Type B pancreatic cell (in vitro differentiated cells): ENCODE measurements around the gene PLEKHA7. TPM values are rescaled to one million over a fixed set of nuclear protein-coding genes. Genes with fewer than 3 reads are reported as not detected.

Experiments used
- DNase-seq: peaks from one replicate; pipeline ENCODE4 v3.0.0; 2021; ENCODE audit warnings: mixed read lengths; ENCODE audit not compliant: unreplicated experiment; ENCODE audit errors: extremely low spot score
- H3K27ac Mint-ChIP-seq: 2 replicates; pipeline ENCODE4 v1.8.0; 2021; ENCODE audit warnings: mild to moderate bottlenecking, mixed read lengths
- H3K27me3 Mint-ChIP-seq: 2 replicates; pipeline ENCODE4 v1.8.0; 2021; ENCODE audit warnings: mixed read lengths
- H3K36me3 Mint-ChIP-seq: 2 replicates; pipeline ENCODE4 v1.8.0; 2021; ENCODE audit warnings: mixed read lengths
- H3K4me1 Mint-ChIP-seq: one replicate; pipeline ENCODE4 v1.8.0; 2021; ENCODE audit warnings: mixed read lengths; ENCODE audit not compliant: unreplicated experiment
- H3K4me3 Mint-ChIP-seq: 2 replicates; pipeline ENCODE4 v1.8.0; 2021; ENCODE audit warnings: mild to moderate bottlenecking, mixed read lengths
- H3K9me3 Mint-ChIP-seq: 2 replicates; pipeline ENCODE4 v1.8.0; 2021; ENCODE audit warnings: mixed read lengths
- total RNA-seq: library from RNA; stranded (reverse); gene quantifications from 2 replicates; pipeline ENCODE4 v1.2.1, GENCODE V29; 2021; ENCODE audit warnings: low replicate concordance
- TF ChIP-seq, protein P1 (sequence below): fragments of 200-600 bp; sonication (generic); conservative IDR thresholded peaks from 2 replicates; pipeline ENCODE4 v1.5.0; 2021; ENCODE audit warnings: antibody characterized with exemption, mild to moderate bottlenecking

Gene PLEKHA7
- total RNA-seq, 1 donor from 2014 or later: 64.7 TPM

GRCh38 chr11:16942911-16943310, 71.3 kb downstream of the PLEKHA7 start:
- H3K36me3 Mint-ChIP-seq: no peaks in the 10 kb centered on the region
- H3K9me3 Mint-ChIP-seq: no peaks in the 10 kb centered on the region
- H3K4me3 Mint-ChIP-seq: no peak overlapping the region
- no peak for DNase-seq
- H3K27me3 Mint-ChIP-seq: no peaks in the 10 kb centered on the region
- peaks cover 11% of the 10 kb centered on the region for H3K4me1 Mint-ChIP-seq
- no peak overlapping the region for H3K27ac Mint-ChIP-seq
- TF ChIP-seq, protein P1, sequence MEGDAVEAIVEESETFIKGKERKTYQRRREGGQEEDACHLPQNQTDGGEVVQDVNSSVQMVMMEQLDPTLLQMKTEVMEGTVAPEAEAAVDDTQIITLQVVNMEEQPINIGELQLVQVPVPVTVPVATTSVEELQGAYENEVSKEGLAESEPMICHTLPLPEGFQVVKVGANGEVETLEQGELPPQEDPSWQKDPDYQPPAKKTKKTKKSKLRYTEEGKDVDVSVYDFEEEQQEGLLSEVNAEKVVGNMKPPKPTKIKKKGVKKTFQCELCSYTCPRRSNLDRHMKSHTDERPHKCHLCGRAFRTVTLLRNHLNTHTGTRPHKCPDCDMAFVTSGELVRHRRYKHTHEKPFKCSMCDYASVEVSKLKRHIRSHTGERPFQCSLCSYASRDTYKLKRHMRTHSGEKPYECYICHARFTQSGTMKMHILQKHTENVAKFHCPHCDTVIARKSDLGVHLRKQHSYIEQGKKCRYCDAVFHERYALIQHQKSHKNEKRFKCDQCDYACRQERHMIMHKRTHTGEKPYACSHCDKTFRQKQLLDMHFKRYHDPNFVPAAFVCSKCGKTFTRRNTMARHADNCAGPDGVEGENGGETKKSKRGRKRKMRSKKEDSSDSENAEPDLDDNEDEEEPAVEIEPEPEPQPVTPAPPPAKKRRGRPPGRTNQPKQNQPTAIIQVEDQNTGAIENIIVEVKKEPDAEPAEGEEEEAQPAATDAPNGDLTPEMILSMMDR: no peak

DNA sequence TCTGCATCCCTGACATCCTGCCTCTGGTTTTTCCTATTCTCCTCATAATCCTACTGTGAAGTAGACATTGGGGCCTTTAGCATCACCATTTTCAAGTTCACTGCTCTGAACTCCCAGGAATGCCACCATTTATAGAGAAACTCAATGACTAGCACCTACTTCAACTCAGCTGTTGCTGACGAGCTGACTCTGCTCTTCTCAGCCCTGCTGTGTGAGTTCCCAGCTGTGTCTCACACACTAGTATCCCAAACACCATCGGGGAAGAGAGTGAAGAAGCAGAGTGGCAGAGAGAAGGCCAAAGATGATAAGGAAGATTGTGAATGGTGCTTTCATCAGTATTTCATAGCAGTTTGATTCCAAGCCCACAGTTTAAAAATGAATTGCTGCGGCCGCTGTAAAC, 71.9 kb downstream of the PLEKHA7 start:
- no peaks in the 10 kb centered on the region for H3K9me3 Mint-ChIP-seq
- DNase-seq: no peak
- peaks cover 11% of the 10 kb centered on the region for H3K4me1 Mint-ChIP-seq
- no peaks in the 10 kb centered on the region for H3K27me3 Mint-ChIP-seq
- no peak overlapping the region for H3K27ac Mint-ChIP-seq
- no peak overlapping the region for H3K4me3 Mint-ChIP-seq
- no peaks in the 10 kb centered on the region for H3K36me3 Mint-ChIP-seq
- TF ChIP-seq, protein P1: no peak

- TF ChIP-seq, protein P1: no peak
- DNase-seq: no peak
- Mint-ChIP-seq H3K4me3 (no peak overlapping the region), H3K27ac (no peak overlapping the region), H3K36me3 (no peaks in the 10 kb centered on the region), H3K4me1 (peaks cover 12% of the 10 kb centered on the region), H3K27me3 (no peaks in the 10 kb centered on the region), H3K9me3 (no peaks in the 10 kb centered on the region)
Observed at GRCh38 chr11:16941935-16942334, 72.3 kb downstream of the PLEKHA7 start.

DNA sequence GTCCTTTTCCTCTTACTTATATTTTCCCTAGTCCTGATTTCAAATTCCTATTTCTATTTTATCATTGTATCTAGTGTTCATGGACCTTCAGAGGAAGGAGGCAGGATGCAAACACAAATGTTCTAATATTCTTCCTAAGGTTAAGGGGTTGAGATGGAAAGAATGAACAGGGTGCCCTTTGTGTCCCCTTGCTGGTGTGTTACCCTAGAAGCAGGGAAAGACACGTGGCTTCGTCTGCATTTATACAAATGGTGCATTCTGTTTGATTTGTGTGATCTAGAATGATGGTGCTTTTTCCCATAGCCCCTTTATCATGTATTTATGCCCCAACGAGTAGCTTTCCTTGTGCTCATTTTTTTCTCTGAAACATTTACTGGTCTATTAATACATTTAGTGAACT, 76.2 kb downstream of the PLEKHA7 start:
- Mint-ChIP-seq H3K36me3 (no peaks in the 10 kb centered on the region), H3K27me3 (no peaks in the 10 kb centered on the region), H3K4me1 (peaks cover 26% of the 10 kb centered on the region), H3K27ac (no peak overlapping the region), H3K9me3 (no peaks in the 10 kb centered on the region), H3K4me3 (no peak overlapping the region)
- TF ChIP-seq, protein P1: no peak
- no peak for DNase-seq

DNA sequence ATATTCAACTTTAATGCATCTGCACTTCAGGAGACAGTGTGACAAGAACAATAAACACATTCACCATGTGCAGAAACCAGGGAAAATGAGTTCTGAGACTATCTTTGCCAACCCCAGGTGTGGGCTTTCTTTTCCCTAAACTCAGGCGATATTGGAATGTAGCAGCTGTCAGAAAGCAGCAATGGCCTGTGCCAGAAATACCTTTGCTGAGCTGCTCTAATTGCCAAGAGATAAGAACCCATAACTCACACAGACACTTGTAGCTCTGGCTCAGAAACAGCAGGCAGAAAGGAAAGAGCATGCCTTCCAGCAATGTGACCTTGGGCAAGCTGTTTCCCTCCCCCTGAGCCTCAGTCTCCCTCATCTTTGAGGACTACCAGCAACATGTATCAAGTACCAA, 77.6 kb downstream of the PLEKHA7 start:
- Mint-ChIP-seq H3K27ac (peak overlapping the region; percentile 7), H3K9me3 (no peaks in the 10 kb centered on the region)

More for the DNA sequence above, 77.6 kb downstream of the PLEKHA7 start:
- DNase-seq: no peak
- Mint-ChIP-seq H3K36me3 (no peaks in the 10 kb centered on the region), H3K27me3 (no peaks in the 10 kb centered on the region), H3K4me3 (peak overlapping the region; percentile 11), H3K4me1 (peaks cover 28% of the 10 kb centered on the region)
- TF ChIP-seq, protein P1: no peak
